ENCODE measurements around the gene DIPK1C.

DIPK1C gene

GRCh38 chr18:74416124-74416523, 41.0 kb downstream of the DIPK1C start:
- DNase-seq = no peak

DNA sequence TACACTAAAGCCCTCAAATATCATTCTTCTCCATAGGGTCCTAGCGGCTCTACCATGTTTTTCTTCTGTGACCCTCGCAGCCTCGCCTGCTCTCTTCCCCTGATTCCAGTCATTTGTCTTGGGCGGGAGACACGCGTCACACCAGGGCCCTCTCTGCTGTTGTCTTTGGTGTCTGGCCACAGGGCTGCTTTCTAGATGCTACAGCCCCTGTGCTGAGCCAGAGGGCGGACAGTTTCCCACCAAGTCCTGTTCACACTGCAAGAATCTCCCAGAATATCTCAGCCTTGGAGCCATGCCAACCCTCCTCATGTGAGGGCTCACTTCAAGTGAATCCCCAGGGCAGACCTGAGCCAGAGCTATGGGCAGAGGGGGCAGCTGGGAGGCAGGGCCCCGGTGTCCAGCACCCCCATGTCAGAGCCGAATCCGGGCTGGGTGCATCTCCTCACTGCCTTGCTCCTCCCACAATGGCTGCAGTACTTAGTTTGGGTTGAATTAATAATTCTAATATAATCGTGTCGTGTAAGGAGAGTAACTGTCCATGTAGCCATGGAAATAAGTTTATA, 42.1 kb downstream of the DIPK1C start:
- DNase-seq = no peak

DNA sequence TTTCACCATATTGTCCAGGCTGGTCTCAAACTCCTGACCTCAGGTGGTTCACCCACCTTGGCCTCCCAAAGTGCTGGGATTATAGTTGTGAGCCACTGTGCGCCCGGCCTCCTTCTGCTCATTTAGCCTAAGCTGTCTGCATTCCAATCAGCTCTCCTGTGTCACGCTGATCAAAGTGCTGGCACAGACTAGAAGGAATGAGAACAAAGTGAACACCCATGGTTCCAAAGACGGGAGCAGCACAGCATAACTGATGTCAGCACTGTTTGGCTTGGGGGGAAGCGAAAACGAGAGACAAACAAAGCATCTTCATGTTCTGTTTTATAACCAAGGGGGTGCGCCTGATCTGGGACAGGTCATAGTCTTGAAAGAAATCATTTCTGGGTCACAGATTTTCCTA, 43.3 kb downstream of the DIPK1C start:
- no peak for DNase-seq

DNA sequence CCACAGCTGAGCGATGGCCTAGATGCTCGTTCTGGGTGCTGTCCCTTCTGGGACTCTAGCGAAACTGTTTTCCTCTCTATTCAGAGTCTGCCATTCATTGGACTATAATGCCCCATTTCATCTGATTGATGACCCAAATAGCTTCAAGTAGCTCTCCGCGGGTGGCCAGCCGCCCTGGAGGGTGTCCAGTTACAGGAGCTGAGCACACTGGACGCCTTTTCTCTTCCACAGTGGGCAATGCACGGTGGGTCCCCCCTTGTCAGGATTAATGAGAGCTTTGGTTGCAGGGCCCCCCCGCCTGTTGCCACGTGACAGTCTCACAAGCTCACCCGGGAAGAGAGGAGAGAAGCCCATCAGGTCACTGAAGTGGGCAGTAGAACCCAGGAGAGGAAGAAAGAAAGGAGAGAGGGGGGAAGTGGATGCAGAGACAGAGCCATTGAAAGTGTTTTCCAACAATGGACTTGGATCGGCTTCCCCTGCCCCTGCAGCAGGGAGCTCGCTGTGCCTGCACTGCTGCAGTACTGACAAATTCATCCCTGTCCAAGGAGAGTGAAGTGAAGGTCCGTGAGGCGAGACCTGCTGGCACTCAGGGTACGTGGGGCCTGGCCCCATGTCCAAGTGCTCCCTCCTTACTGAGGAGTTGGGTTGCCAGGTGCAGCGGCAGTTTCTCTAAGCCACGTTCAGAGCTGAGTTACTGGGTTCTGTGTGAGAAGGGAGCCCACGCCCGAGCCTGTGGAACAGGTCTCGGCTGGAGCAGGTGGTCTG, 44.8 kb downstream of the DIPK1C start:
- no peak for DNase-seq

- no peak for DNase-seq
Observed at GRCh38 chr18:74411475-74411874, 45.6 kb downstream of the DIPK1C start.

GRCh38 chr18:74410441-74410992, 46.6 kb downstream of the DIPK1C start:
- DNase-seq = no peak

DNA sequence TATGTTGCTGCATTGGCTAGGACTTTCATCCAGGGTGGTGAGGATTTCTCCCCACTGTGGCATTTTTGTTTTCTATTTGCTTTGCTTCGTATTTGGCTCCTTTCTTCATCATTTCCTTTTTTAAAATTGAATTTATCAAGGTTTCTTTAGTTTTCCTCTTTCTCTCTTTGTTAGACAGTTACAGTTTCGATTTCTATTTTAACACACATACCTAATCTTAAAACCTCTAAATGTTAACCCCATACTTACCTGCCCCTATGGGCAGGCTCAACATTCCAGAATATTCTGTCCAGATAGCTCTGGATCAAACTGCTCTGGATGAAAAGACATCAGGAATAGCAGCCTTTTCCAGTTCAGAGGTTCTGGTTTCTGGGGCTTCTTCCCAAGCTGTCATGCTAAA, 49.2 kb downstream of the DIPK1C start:
- no peak for DNase-seq

GRCh38 chr18:74402806-74403433, 54.2 kb downstream of the DIPK1C start:
- DNase-seq = no peak

GRCh38 chr18:74400813-74401212, 56.3 kb downstream of the DIPK1C start:
- DNase-seq = no peak

DNA sequence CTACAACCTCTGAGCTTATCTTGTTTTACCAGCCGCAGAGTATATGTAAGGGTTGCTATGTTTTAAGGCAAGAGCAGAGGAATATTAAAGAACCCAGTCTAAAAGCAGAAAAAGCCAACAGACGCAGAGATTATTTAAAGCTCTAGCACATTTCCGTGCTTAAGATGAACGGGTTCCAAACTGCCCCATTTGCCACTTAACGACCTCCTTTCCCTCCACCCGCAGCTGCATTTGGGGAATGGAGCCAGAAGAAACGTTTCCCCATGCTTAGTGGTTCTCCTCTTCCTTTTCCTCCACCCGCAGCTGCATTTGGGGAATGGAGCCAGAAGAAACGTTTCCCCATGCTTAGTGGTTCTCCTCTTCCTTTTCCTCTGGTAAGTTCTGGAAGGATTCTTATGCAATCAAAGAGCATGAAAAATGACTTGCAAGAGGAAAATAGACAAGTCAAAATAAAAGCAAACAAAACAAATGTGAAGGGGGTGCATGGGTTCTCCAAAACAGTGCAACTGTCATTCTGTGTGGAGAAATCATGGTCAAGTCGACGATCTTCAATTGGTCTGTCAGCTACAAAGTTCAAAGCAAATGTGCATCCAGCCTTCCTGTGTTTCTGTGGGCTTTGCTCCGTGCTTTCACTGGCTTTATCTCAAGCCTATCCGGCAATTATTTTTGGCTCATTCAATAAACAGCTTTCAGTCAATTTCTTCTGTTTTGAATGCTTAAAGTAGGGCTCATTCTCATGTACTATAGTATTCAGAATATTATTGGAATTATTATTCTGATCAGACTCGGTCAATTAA, 57.8 kb downstream of the DIPK1C start:
- DNase-seq = no peak

DNA sequence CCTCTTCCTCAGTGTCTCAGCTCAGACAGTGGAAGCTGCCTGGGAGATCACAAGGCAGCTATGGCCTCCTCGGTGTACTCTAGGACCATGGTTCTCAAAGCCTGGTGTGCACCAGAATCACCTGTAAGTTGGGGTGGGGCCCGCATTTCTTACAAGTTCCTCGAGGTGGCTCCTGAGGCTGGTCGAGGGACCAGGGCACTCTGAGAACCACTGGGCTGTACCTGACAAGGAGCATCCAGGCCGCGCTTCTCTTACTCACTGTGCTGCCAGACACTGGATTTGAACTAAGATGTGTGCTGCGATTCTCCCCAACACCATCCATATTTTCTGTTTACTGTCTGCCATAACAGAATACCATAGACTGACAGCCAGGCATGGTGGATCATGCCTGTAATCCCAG, 59.5 kb downstream of the DIPK1C start:
- no peak for DNase-seq

- no peak for DNase-seq
Observed at GRCh38 chr18:74396171-74397169, 60.6 kb downstream of the DIPK1C start.

GRCh38 chr18:74395648-74396154, 61.4 kb downstream of the DIPK1C start:
- no peak for DNase-seq

DNA sequence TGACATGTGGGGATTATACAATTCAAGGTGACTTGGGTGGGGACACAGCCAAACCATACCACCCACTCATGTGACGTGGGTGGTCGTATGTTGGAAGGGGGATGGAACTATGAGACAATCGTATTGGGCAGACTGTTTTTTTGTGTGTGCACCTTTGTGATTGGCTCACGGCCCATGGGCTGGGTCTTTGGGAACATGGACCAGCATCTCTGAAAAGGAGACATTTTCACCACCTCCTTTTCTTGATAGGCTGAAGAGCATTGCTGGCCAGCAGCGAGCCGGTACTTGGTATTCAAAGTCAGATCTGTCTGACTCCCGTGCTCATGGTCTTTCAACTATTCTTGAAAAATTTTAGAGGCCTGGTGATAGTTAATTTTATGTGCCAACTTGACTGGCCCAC, 62.1 kb downstream of the DIPK1C start:
- no peak for DNase-seq

- DNase-seq = no peak
Observed at GRCh38 chr18:74392323-74392722, 64.8 kb downstream of the DIPK1C start.

- DNase-seq = no peak
Observed at GRCh38 chr18:74390900-74391299, 66.2 kb downstream of the DIPK1C start.

DNA sequence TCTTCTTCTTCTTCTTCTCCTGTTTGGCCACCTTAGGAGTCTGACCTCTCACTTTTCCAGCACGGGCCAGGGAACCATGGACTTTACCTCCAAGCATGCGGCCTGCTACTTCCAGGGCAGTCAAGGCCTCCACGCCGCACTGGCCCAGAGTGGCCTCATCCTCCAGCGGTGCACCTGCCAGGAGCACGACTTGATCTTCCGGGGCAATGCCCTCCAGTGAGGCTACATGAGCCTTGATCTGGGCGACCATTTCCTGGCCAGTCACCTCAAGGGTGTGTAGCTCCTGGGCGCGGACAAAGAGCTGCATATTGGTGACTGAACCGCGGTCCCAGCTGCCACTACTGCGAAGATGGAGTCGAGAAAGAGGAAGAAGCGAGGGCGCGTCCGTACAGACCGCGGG, 67.1 kb downstream of the DIPK1C start:
- DNase-seq = no peak

DNA sequence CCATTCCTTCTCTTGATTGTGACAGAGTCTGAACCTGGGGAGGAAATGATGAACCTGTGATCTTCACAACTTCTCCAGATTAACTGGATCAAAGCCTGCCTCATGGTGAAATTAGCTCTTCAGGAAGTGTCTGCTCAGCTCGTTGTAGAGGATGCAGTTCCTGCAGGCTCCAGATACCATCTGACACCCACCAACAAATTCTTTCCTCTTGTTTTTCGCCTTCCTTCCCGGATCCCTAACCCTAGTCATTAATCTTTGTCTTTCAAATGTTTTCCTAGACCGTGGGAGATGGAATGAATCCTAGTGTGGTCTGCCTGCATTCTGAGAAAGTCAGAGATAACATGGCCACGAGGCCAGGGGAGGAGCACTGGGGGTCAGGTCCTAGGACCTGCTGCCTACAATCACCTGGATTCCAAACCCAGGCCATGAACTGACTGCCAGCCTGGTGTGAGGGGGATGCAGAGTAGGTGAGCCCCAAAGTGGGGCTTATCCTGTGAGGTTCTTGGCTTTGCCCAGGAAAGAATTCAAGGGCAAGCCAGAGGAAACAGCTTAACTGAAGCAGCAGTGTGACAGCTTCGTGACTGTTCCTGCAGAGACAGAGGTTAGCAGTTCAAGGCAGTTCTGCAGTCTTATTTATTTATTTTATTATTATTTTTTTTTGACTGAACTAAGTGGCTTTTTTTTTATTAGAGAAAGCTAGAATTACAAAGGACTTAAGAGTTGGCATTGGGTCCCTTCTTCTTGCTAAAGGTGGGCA, 67.8 kb downstream of the DIPK1C start:
- DNase-seq = no peak

- DNase-seq = no peak
Observed at GRCh38 chr18:74388227-74388626, 68.9 kb downstream of the DIPK1C start.

DNA sequence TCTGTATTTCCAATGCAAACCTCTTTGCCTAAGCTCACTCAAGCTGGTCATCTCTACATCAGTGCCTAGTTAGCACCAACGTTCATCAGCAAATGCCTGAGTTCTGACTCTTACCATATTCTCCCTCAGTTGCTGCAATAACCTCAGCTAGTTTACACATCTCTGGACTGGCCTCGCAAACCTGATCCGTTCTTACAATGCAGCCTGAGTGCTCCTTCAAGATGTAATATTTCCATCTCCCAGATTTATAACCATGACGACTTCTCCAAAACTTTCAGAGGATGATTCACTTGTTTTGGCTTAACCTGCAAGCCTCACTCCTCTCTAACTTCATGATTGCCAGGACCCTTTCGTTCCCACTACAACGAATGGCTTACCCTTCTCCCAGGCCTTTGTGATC, 69.7 kb downstream of the DIPK1C start:
- DNase-seq = no peak
